AG09319 (cell line): ENCODE results near the gene CELSR1.
"Not testable (repeated sequence)": the region's sequence is repeated elsewhere in the genome, so short reads cannot be mapped to it uniquely, and the experiment has no call there.

ENCODE experiments used
- DNase-seq: peaks from one replicate; pipeline ENCODE4 v3.0.0-alpha.2; 2010; ENCODE audit warnings: low read depth; ENCODE audit errors: extremely low read depth
- CTCF ChIP-seq: IDR thresholded peaks from 2 replicates; pipeline ENCODE4 v1.5.1; 2011; ENCODE audit warnings: low read depth, mild to moderate bottlenecking, inconsistent platforms, low read length, moderate library complexity

The CELSR1 gene

DNA sequence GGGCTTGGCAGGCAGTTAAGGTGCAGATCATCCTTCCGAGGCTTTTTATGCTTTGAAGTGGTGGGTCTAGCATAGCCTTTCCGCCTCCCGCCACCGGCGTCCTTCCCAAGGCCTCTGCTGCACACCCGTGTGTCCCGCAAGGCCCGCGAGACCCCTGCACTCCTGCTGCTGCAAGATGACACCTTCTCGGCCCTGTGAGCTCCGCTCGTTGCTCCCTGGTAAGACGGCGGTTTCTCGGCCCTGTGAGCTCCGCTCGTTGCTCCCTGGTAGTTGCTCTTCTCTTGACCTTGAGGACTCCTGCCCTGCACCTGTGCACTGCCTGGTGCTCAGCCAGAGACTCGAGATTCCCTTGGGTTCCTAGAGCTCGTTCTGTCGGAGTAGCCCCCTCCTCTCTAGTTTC is 219.8 kb downstream of the CELSR1 start:
- DNase-seq, result no peak
- no peak for TF ChIP-seq CTCF

GRCh38 chr22:46315976-46316375 is 221.4 kb downstream of the CELSR1 start:
- no peak for DNase-seq
- no peak for TF ChIP-seq CTCF

GRCh38 chr22:46312848-46313247 is 224.6 kb downstream of the CELSR1 start:
- not testable (repeated sequence) for DNase-seq

GRCh38 chr22:46312056-46312455 is 225.4 kb downstream of the CELSR1 start:
- TF ChIP-seq CTCF, result no peak
- DNase-seq, result no peak
